ENCODE data around the gene C1orf87.

C1orf87 gene

GRCh38 chr1:60065199-60065598 is 8.4 kb downstream of the C1orf87 start:
- FAIRE-seq = no peak
- DNase-seq (ENCODE audit: insufficient read length, low spot score) = no peak

- FAIRE-seq = no peak
These were observed 10.0 kb downstream of the C1orf87 start for GRCh38 chr1:60063561-60063960.

GRCh38 chr1:60059468-60059867 is 14.1 kb downstream of the C1orf87 start:
- FAIRE-seq = no peak
- no peak for DNase-seq (ENCODE audit: insufficient read length, low spot score)

More at GRCh38 chr1:60063561-60063960, 10.0 kb downstream of the C1orf87 start:
- no peak for DNase-seq (ENCODE audit: insufficient read length, low spot score)

GRCh38 chr1:60055336-60055735 is 18.2 kb downstream of the C1orf87 start:
- FAIRE-seq = no peak

GRCh38 chr1:60054374-60054773 is 19.2 kb downstream of the C1orf87 start:
- FAIRE-seq = no peak
- DNase-seq (ENCODE audit: insufficient read length, low spot score) = no peak

More at GRCh38 chr1:60055336-60055735, 18.2 kb downstream of the C1orf87 start:
- DNase-seq (ENCODE audit: insufficient read length, low spot score) = no peak

GRCh38 chr1:60052601-60053000 is 21.0 kb downstream of the C1orf87 start:
- DNase-seq (ENCODE audit: insufficient read length, low spot score) (no peak), FAIRE-seq (no peak)

- FAIRE-seq (no peak), DNase-seq (ENCODE audit: insufficient read length, low spot score) (no peak)
These were observed 22.4 kb downstream of the C1orf87 start for GRCh38 chr1:60051191-60051590.

- DNase-seq (ENCODE audit: insufficient read length, low spot score) (no peak), FAIRE-seq (no peak)
These were observed 24.4 kb downstream of the C1orf87 start for GRCh38 chr1:60049188-60049587.

- FAIRE-seq (no peak), DNase-seq (ENCODE audit: insufficient read length, low spot score) (no peak)
These were observed 28.7 kb downstream of the C1orf87 start for GRCh38 chr1:60044881-60045280.

GRCh38 chr1:60041783-60042182 is 31.8 kb downstream of the C1orf87 start:
- no peak for FAIRE-seq
- DNase-seq (ENCODE audit: insufficient read length, low spot score) = no peak

GRCh38 chr1:60037669-60038068 is 35.9 kb downstream of the C1orf87 start:
- DNase-seq (ENCODE audit: insufficient read length, low spot score) (no peak), FAIRE-seq (no peak)

GRCh38 chr1:60036856-60037460 is 36.6 kb downstream of the C1orf87 start:
- FAIRE-seq (no peak), DNase-seq (ENCODE audit: insufficient read length, low spot score) (no peak)

- FAIRE-seq (no peak), DNase-seq (ENCODE audit: insufficient read length, low spot score) (no peak)
These were observed 37.6 kb downstream of the C1orf87 start for GRCh38 chr1:60035921-60036320.

- FAIRE-seq (no peak), DNase-seq (ENCODE audit: insufficient read length, low spot score) (no peak)
These were observed 38.6 kb downstream of the C1orf87 start for GRCh38 chr1:60034999-60035398.

GRCh38 chr1:60033066-60033465 is 40.5 kb downstream of the C1orf87 start:
- DNase-seq (ENCODE audit: insufficient read length, low spot score) (no peak), FAIRE-seq (no peak)

- DNase-seq (ENCODE audit: insufficient read length, low spot score) (no peak), FAIRE-seq (no peak)
These were observed 42.4 kb downstream of the C1orf87 start for GRCh38 chr1:60031146-60031545.

GRCh38 chr1:60025552-60025951 is 48.0 kb downstream of the C1orf87 start:
- FAIRE-seq (no peak), DNase-seq (ENCODE audit: insufficient read length, low spot score) (no peak)

GRCh38 chr1:60017508-60018205 is 55.9 kb downstream of the C1orf87 start:
- FAIRE-seq (no peak), DNase-seq (ENCODE audit: insufficient read length, low spot score) (no peak)

GRCh38 chr1:60010690-60011089 is 62.9 kb downstream of the C1orf87 start:
- no peak for FAIRE-seq
- no peak for DNase-seq (ENCODE audit: insufficient read length, low spot score)

- DNase-seq (ENCODE audit: insufficient read length, low spot score) (no peak), FAIRE-seq (no peak)
These were observed 65.1 kb downstream of the C1orf87 start for GRCh38 chr1:60008500-60008899.

GRCh38 chr1:60000625-60001024 is 72.9 kb downstream of the C1orf87 start:
- no peak for DNase-seq (ENCODE audit: insufficient read length, low spot score)
- FAIRE-seq = no peak

GRCh38 chr1:59999746-60000145 is 73.8 kb downstream of the C1orf87 start:
- FAIRE-seq (no peak), DNase-seq (ENCODE audit: insufficient read length, low spot score) (no peak)
